ENCODE results near the gene M1AP.
"Not testable (repeated sequence)": the region's sequence is repeated elsewhere in the genome, so short reads cannot be mapped to it uniquely, and the experiment has no call there.

The M1AP gene

DNA sequence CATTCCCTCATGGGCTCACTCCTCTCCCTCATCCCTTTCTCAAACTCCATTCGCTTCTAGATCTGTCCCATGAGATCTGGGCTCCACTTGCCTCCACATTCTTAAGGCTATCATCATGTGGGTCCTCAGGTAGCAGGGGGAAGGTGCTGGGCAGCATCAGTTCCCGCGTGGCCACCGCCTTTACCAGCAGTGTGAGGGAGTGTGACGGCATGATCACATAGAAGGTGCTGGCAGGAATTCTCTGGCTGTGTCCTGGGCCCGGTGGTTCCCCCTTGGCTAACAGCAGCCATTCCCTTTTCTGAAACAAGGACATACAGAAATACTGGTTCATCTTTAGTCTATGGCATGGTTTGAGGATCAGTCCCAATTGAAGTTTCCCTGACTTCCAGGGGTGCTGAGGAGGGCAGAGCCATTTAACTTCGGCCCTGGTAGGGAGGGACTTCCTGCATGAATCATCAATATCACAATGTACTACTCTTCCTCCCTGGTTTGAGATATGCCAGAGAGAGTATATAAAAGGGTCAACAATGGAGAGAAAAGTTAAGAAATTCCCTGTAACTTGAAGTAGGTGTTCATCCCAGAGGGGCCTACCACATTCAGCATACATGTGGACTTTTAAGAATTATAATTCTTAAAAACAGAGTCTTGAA, 85.9 kb downstream of the M1AP start:
- no peak for DNase-seq

DNA sequence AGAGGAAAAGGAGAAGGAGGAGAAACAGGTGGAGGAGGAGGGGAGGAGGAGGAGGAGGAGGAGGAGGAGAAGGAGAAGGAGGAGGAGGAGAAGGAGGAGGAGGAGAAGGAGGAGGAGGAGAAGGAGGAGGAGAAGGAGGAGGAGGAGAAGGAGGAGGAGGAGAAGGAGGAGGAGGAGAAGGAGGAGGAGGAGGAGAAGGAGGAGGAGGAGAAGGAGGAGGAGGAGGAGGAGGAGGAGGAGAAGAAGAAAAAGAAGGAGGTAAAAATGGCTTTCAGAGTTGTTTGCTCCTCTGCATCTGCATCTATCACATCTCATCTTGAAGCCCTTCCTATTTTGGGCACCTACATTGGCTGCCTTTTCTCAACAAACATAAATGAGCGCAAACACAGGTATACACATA, 87.1 kb downstream of the M1AP start:
- not testable (repeated sequence) for DNase-seq

DNA sequence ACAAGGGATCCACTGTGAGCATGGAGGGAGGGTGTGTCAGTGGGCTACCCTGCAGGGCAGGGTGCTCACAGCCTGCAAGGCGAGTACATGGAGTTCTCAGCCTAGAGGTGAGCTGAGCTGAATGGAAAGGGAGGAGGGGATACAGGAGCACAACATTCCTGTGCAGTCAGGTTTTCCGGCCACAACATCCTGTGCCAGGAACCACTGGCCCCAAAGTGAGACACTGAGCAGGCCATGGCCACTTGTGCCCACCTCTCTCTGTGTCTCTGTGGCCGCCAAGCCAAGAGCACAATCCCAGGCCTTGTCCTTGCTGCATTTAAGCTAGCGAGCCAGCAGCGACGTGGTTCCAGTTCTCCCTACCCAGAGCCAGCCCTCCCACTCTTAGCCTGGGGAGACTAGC, 87.5 kb downstream of the M1AP start:
- DNase-seq: no peak

DNA sequence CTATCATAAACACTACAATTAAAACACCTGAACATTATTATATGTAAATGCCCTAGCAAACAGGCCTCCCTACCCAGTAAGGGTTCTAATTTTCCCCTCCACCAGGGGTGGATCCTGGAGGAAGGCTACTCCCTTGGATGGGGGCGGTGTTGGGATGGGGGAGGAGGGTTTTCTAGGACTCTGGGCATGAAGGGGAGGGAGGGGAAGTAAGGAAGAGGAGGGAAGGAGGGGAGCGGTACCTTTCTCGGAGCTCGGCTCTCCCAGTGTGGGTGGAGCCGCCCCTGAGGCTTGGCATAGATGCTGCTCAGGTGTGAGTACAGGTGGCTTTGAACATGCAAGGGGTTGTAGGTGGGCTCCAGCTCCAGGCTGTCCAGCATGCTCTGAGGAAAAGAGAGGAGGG, 88.2 kb downstream of the M1AP start:
- no peak for DNase-seq

DNA sequence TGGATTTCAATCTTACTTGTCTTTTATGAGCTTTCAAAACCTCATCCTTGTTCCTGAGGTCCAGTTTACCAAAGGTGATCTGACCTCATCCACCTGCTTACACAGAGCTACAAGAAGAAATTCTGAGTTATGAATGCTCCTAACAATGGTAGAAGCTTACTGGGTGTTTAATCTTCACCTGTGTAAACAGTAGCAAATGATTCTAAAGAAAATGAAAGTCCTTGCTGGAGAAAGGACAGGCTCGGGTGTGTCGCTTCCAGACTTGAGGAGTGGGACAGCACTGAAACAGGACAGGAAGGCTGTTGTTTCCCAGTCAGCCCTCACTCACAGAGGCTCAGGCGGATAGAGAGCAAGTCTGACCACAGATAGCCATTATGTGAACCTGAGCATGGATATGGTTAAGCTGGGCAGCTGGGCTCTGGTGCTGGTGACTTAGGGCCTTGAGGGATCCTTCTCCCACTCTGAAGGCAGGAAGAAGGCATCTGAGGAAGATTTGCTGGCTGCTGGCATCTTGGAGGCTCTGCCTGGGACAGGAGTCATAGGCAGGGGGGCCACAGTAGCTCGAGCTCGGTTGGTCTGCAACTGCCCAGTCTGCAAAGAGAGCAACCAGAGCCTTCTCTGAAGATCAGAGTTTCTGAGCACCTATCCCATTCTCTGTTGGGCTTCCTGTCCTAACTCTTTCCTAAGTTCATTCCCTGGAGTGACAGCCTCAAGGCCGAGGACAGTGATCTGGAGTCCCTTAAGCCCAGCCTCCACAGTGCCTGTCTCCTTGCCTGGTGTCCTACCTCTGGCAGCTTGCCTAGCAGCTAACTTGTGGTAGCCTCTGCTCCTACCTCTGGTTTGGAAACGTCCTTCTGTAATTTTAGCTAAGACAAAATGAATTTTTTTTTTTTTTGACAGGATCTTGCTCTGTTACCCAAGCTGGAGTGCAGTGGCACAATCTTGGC, 89.6 kb downstream of the M1AP start:
- no peak for DNase-seq

DNA sequence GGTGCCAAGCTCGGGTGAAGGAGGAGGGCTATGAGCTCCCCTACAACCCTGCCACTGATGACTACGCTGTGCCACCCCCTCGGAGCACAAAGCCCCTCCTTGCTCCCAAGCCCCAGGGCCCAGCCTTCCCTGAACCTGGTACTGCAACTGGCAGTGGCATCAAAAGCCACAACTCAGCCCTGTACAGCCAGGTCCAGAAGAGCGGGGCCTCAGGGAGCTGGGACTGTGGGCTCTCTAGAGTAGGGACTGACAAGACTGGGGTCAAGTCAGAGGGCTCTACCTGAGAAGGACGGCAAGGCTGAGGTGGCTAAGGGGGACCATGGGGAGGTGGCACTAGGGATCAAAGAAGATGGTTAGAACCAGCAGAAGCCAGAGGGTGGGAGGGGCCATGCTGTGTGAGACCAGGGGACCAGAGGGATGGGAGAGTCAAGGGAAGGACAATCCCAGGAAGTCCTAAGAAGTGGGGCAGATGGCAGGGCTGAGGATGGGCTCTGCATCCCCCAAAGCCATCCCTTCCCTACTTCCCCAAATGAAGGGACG, 91.2 kb downstream of the M1AP start:
- no peak for DNase-seq

DNA sequence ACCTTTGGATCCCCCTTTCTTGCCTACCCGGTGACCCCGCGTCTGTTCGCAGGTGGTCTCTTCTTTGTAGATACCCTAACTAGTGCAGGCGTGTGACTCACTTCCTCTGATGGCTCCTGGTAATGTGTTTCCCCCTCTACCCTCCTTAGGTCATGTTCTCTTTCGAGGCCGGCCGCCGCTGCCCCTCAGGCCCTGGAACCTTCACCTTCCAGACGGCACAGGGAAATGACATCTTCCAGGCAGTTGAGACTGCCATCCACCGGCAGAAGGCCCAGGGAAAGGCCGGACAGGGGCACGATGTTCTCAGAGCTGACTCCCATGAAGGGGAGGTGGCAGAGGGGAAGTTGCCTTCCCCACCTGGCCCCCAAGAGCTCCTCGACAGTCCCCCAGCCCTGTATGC, 92.0 kb downstream of the M1AP start:
- DNase-seq: no peak

DNA sequence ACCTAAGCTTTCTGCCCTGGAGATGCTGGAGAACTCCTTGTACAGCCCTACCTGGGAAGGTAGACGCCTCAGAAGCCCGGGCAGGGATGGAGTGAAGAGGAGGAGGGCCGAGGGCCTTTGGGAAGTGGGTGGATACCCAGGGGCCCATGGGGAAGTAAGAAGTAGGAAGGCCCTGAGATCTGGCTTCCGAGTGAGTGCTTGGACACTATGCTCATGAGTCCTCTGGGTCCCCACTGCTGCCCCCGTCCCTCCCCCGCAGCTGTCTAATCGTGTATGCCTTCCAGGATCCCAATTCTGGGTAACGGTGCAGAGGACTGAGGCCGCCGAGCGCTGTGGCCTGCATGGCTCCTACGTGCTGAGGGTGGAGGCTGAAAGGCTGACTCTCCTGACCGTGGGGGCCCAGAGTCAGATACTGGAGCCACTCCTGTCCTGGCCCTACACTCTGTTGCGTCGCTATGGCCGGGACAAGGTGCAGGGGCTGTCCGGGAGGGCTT, 92.5 kb downstream of the M1AP start:
- no peak for DNase-seq

DNA sequence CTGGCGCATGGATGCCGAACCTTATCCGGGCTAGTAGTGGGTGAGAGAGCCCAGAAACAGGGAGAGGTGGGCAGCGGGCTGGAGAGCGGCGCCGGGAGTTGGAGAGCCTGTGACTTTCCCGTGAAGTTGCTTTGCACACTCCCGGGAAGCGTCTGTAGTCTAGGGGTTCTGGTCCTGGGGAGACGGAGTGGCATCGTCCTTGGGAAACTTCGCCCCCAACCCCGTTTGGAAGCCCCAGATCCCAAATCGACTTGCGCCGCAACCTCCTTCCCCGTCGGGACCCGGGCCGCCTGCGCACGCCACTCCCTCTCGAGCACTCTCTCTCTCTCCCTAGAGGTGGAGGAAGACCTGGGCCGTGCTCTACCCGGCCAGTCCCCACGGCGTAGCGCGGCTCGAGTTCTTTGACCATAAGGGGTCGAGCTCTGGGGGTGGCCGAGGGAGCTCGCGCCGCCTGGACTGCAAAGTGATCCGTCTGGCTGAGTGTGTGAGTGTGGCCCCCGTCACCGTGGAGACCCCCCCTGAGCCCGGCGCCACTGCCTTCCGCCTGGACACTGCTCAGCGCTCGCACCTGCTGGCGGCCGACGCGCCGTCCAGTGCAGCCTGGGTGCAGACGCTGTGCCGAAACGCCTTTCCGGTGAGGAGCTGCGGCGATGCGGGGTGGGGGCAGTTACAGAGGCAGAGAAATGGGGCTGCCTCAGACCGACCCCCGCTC, 93.2 kb downstream of the M1AP start:
- peak; percentile 65 for DNase-seq

DNA sequence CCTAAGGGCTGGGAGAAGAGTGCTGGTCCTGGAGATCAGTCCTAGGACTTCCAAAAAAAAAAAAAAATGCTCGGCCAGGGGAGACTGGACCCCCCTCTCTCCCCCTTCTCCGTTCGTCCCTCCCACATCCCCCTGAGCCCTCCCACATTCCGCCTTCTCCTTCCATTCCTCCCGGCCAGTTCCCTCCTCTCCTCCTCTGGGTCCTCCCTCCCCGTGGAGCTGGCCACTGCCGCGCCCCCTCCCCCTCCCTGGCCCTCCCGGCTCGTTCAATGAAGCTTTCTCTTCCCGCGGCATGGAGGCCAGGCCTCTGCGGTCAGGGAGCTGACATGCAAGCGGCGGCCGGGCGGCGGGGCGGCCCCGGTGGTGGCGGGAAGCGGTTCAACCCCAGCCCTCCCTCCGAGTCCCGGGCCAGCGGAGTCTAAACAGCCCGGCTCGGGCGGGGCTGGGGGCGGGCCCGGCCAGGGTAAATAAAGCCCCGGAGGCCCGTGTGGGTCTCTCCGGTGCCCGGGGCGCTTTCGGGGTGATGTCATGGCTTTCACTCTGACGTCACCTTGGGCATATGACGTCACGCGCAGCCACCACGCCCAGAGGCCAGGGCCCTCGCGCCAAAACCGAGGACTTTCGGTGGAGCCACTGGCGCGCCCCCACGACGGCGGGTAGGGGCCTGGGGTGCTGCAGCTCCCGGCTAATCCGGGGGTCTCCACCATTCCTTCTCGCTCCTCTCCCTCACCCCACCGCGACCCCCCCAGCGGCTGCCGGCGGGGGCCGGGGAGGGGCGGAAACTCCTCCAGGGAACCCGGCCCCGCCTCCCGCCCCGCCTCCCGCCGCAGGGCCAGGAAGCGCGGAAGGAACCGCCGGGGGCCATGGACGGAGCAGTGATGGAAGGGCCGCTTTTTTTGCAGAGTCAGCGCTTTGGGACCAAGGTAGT, 94.0 kb downstream of the M1AP start, which contains the start of the genes DOK1 and LOXL3:
TSS of gene DOK1 (plus strand) at position 829 of the 928 bp plus-strand sequence. CDS start at position 864, 35 bp downstream.
TSS of gene LOXL3 (minus strand) at position 51 of the 928 bp plus-strand sequence. CDS start 1,308 bp downstream, outside the sequence.
- peak; percentile 84 for DNase-seq

DNA sequence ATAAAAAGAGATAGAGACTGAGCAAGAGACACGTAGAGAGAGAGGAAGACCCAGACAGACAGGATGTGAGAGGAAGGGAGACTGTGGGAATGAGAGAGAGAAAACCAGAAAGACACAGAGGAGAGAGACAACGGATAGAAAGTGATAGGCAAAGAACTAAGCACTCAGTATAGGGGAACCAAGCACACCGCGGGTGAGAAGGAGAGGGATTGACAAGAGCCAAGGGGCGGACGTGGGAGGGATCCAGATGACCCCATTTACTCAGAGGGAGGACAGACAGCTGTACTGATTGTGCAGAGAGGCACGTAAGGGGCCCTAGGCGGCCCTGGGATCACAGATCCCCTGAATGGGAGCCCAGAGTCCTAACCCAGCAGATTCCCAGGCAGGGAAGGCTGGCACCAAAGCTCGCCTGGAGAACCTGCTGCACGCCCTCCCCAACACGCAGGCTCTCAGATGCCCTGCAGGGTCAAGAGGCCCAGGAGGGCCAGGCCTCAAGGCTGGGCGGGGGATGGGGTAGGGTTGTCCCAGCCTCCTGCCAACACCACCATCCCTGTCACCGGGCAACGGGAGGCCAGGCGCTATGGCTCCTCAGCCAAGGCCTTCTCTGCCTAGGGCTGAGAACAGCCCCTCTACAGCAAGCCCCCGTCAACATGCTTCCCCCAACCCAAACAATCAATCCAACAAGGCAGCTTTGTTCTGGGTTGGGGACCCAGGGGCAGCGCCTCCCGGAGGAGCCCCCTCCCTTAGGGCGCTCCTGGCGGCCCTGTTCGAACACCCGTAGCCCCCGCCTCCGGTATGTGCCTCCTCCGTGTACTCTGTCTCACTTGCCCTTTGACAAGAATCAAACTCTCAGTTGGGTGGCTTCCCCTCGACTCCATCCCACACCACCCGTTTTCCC, 95.0 kb downstream of the M1AP start:
- peak; percentile 56 for DNase-seq

DNA sequence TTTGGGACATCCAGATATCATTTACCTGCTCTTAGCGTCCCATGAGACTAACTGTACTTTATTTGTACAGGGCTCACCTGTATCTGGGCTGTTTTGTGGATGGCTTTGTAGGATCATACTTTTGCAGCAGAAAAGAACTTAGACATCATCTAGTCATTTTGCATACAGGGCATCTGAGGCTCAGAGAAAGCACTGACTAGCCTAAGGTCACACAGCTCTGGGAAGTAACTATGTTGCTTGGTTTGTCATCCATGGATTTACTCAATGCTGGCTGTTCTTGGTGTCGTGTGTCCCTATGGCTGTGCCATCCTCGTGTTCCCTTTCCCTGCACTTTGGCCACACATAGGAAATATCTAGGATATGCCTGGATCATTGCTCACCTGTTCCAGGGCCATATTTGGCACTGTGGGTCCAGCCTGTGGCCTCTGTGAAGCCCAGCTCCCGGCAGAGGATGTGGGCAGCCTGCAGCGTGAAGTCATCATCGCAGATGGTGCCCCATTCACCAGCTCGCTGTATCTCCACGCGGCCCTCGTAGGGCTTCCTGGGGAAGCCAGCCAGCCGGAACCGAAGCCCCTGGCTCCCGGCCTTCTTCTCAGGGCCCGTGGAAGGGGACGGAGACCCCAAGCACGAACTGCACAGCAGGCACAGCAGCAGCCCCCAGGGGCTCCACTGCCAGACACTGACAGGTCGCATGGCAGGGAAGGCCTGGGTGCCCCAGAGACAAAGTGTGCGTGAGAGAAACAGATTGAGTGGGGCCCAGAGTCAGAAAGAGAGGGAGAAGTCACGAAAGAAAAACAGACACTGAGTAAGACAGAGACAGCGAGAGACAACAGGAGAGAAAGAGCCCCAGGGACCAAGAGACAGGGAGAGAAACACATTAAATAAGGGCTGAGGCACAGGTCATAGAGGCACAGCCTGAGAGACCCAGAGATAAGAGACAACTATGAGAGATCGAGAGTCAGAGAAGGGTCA, 95.9 kb downstream of the M1AP start:
- DNase-seq: no peak

DNA sequence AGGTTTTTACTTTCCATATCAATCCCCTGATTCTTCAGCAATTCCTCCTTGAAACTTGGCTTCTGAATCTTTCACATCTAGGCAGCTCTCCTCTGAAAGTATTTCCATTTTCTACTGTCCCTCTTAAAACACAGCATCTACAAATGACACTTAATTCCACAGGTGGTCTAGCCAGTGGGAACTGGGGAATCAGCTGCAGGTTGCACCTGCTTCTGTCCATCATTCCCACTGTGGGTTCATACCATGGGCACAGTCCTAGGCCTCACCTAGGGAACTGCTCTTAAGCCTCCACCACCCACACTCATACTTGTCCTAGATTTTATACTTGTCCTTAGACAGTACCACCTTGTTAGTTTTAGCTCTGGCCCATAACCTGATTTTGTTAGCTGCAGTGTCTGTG, 96.6 kb downstream of the M1AP start:
- no peak for DNase-seq

DNA sequence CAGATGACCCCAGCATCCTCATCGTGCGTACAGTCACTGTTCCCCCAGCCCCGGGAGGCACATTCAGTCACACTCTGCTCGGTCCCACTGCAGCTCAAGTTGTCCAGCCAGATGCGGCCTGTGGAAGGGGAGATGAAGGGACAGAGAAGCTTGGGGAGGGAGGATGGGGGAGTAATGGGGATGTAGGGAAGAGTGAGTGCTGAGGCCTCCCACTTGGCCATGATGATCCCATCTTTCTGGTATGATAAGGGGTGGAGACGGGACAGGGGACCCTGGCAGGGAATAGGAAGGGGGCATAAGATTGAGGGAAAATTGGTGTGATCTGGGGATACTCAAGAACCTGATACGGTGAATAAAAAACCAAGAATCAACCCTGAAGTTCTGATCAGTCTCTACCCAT, 97.9 kb downstream of the M1AP start:
- DNase-seq: no peak

DNA sequence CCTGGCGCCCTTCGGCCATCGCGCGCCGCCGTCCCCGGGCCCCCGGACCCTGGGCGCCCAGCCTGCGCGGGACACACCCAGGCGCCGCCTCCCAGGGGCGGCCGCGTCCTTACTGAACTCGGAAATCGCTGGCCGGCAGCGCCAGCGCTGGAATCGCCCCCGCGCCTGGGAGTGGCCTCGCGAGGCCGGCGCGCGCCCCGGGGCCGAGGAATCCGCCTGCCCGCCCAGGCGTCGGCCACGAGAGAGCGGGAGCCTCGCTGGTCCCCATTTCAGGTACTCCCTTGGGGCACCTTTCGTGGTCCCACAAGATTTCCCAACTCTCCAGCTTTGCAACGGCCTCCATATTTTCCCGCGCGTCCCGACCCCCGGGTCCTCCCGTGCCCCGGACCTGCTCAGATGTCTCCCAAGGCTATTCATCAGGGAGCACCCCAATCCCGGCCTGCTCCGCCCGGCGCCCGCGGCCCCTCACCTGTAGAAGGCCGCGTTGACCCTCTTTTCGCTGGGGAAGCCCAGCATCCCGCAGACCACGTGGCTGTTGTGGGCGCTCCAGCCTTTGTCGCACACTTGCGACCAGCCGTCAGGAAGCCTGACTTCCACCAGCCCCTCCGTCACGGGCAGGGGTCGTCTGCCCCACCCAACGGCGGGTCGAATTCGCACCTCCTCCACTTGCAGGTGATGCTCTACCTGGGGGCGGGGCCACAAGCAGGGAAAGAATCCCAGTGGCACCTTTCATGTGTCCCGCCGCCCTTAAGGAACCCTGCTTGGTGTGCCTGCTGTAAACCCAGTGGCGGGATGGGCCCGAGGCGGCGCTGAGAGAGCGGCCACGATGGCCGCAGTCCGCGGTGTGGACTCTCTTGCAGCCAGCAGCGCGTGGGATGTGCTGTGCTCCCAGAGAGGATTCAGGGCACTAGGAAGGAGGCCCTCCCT, 99.0 kb downstream of the M1AP start:
- DNase-seq: peak; percentile 78

DNA sequence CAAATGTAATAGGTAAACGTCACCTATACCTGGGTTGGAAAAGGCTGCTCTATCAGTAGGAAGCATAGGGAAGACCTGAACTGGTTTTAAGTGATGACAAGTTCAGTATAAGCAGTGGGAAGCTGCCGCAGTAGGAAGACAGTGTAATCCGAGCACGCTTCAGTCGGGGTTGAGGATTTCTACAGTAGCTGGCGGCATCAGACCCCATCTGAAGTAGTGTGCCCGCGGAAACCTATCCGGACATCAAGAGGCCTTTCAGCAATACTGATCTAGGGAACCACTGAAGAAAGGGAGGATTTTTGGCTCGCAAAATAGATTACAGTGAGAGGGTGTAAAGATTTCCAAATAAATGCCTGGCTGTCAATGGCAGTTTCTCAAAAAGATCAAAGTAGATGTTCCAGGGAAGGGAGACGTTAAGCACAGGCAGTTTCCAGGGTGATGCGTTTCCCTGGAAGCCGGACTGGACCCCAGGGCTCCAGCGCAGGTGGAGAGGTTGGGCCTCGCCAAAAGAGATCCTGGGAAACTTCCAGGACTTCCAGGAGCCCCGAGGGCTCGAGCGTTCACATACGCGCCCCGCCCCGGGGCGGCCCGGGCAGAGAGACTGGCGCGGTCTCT, 99.7 kb downstream of the M1AP start:
- peak; percentile 86 for DNase-seq

DNA sequence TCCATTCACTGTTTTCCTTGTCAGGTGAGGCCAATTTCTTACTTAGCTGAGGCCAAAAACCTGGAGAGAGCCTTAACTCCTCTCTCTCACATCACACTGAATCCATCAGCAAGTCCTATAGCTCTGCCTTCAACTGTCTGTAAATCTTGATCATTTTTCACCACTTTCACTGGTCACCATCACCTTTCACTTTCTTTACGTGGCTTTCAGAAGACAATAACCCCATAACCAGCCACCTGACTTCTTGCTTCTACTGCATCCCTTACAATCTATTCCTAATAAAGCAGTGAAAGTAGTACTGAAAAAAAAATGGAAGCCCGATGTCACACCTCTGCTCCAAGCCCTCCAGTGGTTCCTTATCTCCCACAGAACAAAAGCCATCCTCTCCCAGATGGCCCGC, 102.1 kb downstream of the M1AP start:
- DNase-seq: no peak

DNA sequence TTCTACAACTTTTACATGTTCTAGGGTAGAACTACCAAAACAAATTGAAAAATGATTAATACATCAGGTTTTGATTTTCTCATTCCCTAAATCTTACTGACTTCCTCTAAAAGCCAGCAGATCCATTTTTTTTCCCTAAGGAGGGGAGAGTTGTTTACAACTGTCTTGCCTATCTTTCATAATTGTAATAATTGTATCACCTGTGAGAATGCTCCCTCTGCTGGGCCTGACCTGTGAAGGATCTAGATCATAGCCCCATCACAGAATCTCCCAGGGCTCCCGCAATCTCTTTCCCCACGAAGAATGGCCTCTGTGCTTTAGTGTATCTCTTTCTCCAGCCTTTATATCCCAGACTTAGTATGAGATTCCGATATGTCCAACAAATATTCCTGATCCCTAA, 103.5 kb downstream of the M1AP start:
- DNase-seq: peak; percentile 19

Data from NCI-H82 (cell line).